SK-N-SH treated with all-trans-retinoic acid at 6 μM for 48 hours (cell line): ENCODE measurements around the gene MAP3K20.
"Not testable (repeated sequence)": the region's sequence is repeated elsewhere in the genome, so short reads cannot be mapped to it uniquely, and the experiment has no call there.

Source experiments
- CREB5 ChIP-seq: fragments of 250-450 bp; sonication (Bioruptor Pico); IDR thresholded peaks from 2 replicates; pipeline ENCODE4 v1.5.1; 2020; ENCODE audit warnings: low read depth, mild to moderate bottlenecking, moderate library complexity
- CSDC2 ChIP-seq: fragments of 250-450 bp; sonication (Bioruptor Pico); IDR thresholded peaks from 2 replicates; pipeline ENCODE4 v1.5.0; 2020; ENCODE audit warnings: mild to moderate bottlenecking, moderate library complexity
- PATZ1 ChIP-seq: fragments of 250-450 bp; sonication (Bioruptor Pico); IDR thresholded peaks from 2 replicates; pipeline ENCODE4 v1.8.0; 2020; ENCODE audit warnings: mild to moderate bottlenecking, moderate library complexity, borderline replicate concordance
- TCF4 ChIP-seq: fragments of 250-450 bp; sonication (Bioruptor Pico); IDR thresholded peaks from 2 replicates; pipeline ENCODE4 v1.8.0; 2021; ENCODE audit warnings: mild to moderate bottlenecking, moderate library complexity, borderline replicate concordance
- ZC3H10 ChIP-seq: fragments of 250-450 bp; sonication (Bioruptor Pico); IDR thresholded peaks from 2 replicates; pipeline ENCODE4 v1.5.1; 2021; ENCODE audit warnings: mild to moderate bottlenecking, moderate library complexity

GRCh38 chr2:173262356-173262755 lies 186.7 kb downstream of the MAP3K20 start:
- not testable (repeated sequence) for TF ChIP-seq ZC3H10 (CRISPR knock-in tag); TCF4; PATZ1 (CRISPR knock-in tag); CREB5; CSDC2
